ENCODE data around the gene UNC5A. TPM values are rescaled to one million over a fixed set of nuclear protein-coding genes. Genes with fewer than 3 reads are reported as not detected.

Gene UNC5A
- total and polyA plus RNA-seq, 2 of the 8 experiments (the other 6 are each of a cell fraction or from before 2014, with no cell fraction given), result 4.0 to 7.6 TPM

DNA sequence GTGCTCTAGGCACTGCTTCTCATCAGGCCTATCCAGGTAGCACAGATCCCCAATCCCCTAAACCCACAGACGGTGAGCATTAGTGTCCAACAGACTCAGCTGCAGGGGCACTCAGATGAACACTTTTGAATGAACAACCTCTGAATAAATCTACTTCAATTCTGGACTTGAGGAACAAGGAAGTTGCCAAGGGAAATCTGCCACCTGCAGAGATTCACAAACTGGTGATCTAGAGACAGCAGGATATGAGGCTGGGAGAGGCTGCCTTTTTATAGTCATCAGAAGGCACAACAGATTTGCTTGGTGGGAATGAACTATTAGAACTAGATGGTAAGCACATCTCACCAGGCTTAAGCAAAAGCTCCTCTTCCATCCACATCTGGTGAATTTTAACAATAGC, 95.8 kb downstream of the UNC5A start:
- ChIA-PET POLR2A (ENCODE audit: partially characterized antibody) (no interaction called here), CTCF (ENCODE audit: partially characterized antibody) (interaction anchor here (0.6 to 1.7 kb wide), 2 partner anchors 69 to 245 kb away, joined by 3 to 4 read pairs; no protein-coding TSS in a partner anchor)
- H3K18ac ChIP-seq (ENCODE audit: extremely low read depth, low read length), result no peak overlapping the region
- H3K9me3 ChIP-seq (ENCODE audit: insufficient read depth in 2 of 2, low read depth in 1 of 2, low read length in 1 of 2), result no peaks in the 10 kb centered on the region
- H3K79me1 ChIP-seq (ENCODE audit: low read depth, low read length), result no peaks in the 10 kb centered on the region
- FAIRE-seq (no peak), DNase-seq (ENCODE audit: low read depth in 1 of 2, low spot score in 2 of 2) (no peak)
- H2AFZ ChIP-seq (ENCODE audit: low read length), result no peak overlapping the region
- no peak overlapping the region for H3K14ac ChIP-seq (ENCODE audit: insufficient read length)
- H4K91ac ChIP-seq (replicated peaks; ENCODE audit: insufficient read length, low read length), result no peak overlapping the region
- no peak overlapping the region for H3K4me2 ChIP-seq (ENCODE audit: insufficient read depth in 1 of 2, low read depth in 2 of 2, low read length in 2 of 2)
- no peak overlapping the region for H2BK5ac ChIP-seq (ENCODE audit: low read depth, low read length)
- TF ChIP-seq RNF2 (IDR thresholded peaks at IDR 0.05; ENCODE audit: borderline replicate concordance, low read depth, low read length, missing control alignments, poor library complexity, severe bottlenecking) (no peak), PHF8 (conservative IDR thresholded peaks at IDR 0.05; ENCODE audit: low read depth, low read length) (no peak)
- no peaks in the 10 kb centered on the region for H3K27me3 ChIP-seq (replicated peaks in 1 of 4; ENCODE audit: control insufficient read depth in 3 of 4, extremely low read depth in 1 of 4, insufficient read depth in 3 of 4, low read length in 3 of 4)
- H2AK5ac ChIP-seq (ENCODE audit: low read depth, low read length), result no peak overlapping the region
- H4K8ac ChIP-seq (ENCODE audit: extremely low read depth, insufficient read depth, low read length), result no peak overlapping the region
- no peaks in the 10 kb centered on the region for H3K79me2 ChIP-seq (ENCODE audit: control insufficient read depth in 1 of 2, insufficient read depth in 2 of 2, low read length in 2 of 2)
- H2BK20ac ChIP-seq (ENCODE audit: low read length), result no peak overlapping the region
- H3K56ac ChIP-seq (replicated peaks; ENCODE audit: insufficient read length, low read depth, low read length), result no peak overlapping the region
- H3K4me1 ChIP-seq (replicated peaks in 1 of 4; ENCODE audit: control insufficient read depth in 3 of 4, insufficient read depth in 4 of 4, low read length in 3 of 4), result no peaks in the 10 kb centered on the region
- H3K9ac ChIP-seq (replicated peaks in 1 of 4; ENCODE audit: extremely low read depth in 1 of 4, low read depth in 3 of 4, low read length in 3 of 4), result no peak overlapping the region
- H4K20me1 ChIP-seq (replicated peaks in 1 of 2; ENCODE audit: control insufficient read depth in 1 of 2, insufficient read depth in 2 of 2, low read length in 2 of 2), result no peaks in the 10 kb centered on the region
- no peaks in the 10 kb centered on the region for H3K23me2 ChIP-seq (ENCODE audit: low read depth, low read length)
- no peak overlapping the region for H2BK15ac ChIP-seq (ENCODE audit: low read length)
- H3K4ac ChIP-seq (replicated peaks; ENCODE audit: insufficient read length, low read depth, low read length), result no peak overlapping the region
- H2BK12ac ChIP-seq (ENCODE audit: low read depth, low read length), result no peak overlapping the region
- H3K4me3 ChIP-seq (ENCODE audit: extremely low read depth in 1 of 4, insufficient read depth in 2 of 4, low read depth in 3 of 4, low read length in 4 of 4), result no peak overlapping the region
- H3K23ac ChIP-seq (ENCODE audit: insufficient read length), result no peak overlapping the region
- no peak overlapping the region for H3K27ac ChIP-seq (ENCODE audit: low read depth, low read length)
- no peak overlapping the region for H4K5ac ChIP-seq (ENCODE audit: insufficient read length, low read depth, low read length)
- no peak overlapping the region for H2BK120ac ChIP-seq (replicated peaks; ENCODE audit: low read depth, low read length)
- 82% methylated on average over 1 of the region's 1 CpG; no CpG with 5 or more reads in 1 of the 2 experiments for WGBS, 2 experiments (ENCODE audit: extremely low coverage in 1 of 2, insufficient coverage in 1 of 2, insufficient read length in 1 of 2, insufficient replicate concordance in 2 of 2, low coverage in 1 of 2, low lambda C conversion rate in 2 of 2, missing lambda C conversion rate in 1 of 2)
- peaks cover 15 to 53% (median 48%) of the 10 kb centered on the region in 4 experiments; a peak in 7 of 8 replicates for H3K36me3 ChIP-seq (ENCODE audit: control insufficient read depth in 2 of 4, insufficient read depth in 4 of 4, low read length in 3 of 4)

Data from H1 (cell line).